AG09309 (cell line): ENCODE data around the gene CCNB1IP1.
A peak's percentile ranks its signal among the peaks of the same experiment; 100 is the strongest.
"Not testable (repeated sequence)": the region's sequence is repeated elsewhere in the genome, so short reads cannot be mapped to it uniquely, and the experiment has no call there.

ENCODE experiments used
- DNase-seq: peaks from one replicate; pipeline ENCODE4 v3.0.0-alpha.2; 2010; ENCODE audit warnings: low read depth
- H3K4me3 ChIP-seq: 2 replicates; pipeline ENCODE4 v1.5.1; 2011; ENCODE audit warnings: mild to moderate bottlenecking, low read depth, low read length, moderate library complexity; ENCODE audit not compliant: control insufficient read depth
- CTCF ChIP-seq: IDR thresholded peaks from 2 replicates; pipeline ENCODE4 v1.5.1; 2011; ENCODE audit warnings: mild to moderate bottlenecking, low read depth, low read length, inconsistent platforms; ENCODE audit not compliant: insufficient read depth, control insufficient read depth; ENCODE audit errors: missing control alignments

Gene CCNB1IP1

GRCh38 chr14:20341646-20342045 lies 8.6 kb upstream of the CCNB1IP1 start:
- no peak for TF ChIP-seq CTCF
- DNase-seq, result no peak
- no peak overlapping the region for H3K4me3 ChIP-seq

GRCh38 chr14:20341032-20341431 lies 8.0 kb upstream of the CCNB1IP1 start:
- H3K4me3 ChIP-seq, DNase-seq: not testable (repeated sequence)

- no peak for DNase-seq
- no peak overlapping the region for H3K4me3 ChIP-seq
- TF ChIP-seq CTCF, result no peak
These were observed 938 bp upstream of the CCNB1IP1 start for GRCh38 chr14:20334017-20334416.

- H3K4me3 ChIP-seq, result peak overlapping the region; percentile 67
- no peak for DNase-seq
- no peak for TF ChIP-seq CTCF
These were observed 389 bp upstream of the CCNB1IP1 start for GRCh38 chr14:20333494-20333841.

GRCh38 chr14:20332431-20332787 lies 670 bp downstream of the CCNB1IP1 start:
- no peak for TF ChIP-seq CTCF
- peak overlapping the region; percentile 67 for H3K4me3 ChIP-seq
- no peak for DNase-seq

GRCh38 chr14:20331053-20331613 lies 1.9 kb downstream of the CCNB1IP1 start:
- DNase-seq, result no peak
- no peak overlapping the region for H3K4me3 ChIP-seq

GRCh38 chr14:20329355-20329754 lies 3.7 kb downstream of the CCNB1IP1 start:
- TF ChIP-seq CTCF, result no peak
- DNase-seq, result no peak
- no peak overlapping the region for H3K4me3 ChIP-seq

More at GRCh38 chr14:20331053-20331613, 1.9 kb downstream of the CCNB1IP1 start:
- TF ChIP-seq CTCF, result no peak
